HG02759 (cell line): ENCODE measurements around the gene G0S2.

ENCODE experiments used
- ATAC-seq: cut with Tn5 transposase; IDR thresholded peaks from one replicate; pipeline ENCODE4 v1.9.1; 2021; ENCODE audit warnings: mild to moderate bottlenecking, moderate library complexity; ENCODE audit not compliant: unreplicated experiment

The G0S2 gene

GRCh38 chr1:209714338-209714737 is 39.1 kb downstream of the G0S2 start:
- no peak for ATAC-seq

DNA sequence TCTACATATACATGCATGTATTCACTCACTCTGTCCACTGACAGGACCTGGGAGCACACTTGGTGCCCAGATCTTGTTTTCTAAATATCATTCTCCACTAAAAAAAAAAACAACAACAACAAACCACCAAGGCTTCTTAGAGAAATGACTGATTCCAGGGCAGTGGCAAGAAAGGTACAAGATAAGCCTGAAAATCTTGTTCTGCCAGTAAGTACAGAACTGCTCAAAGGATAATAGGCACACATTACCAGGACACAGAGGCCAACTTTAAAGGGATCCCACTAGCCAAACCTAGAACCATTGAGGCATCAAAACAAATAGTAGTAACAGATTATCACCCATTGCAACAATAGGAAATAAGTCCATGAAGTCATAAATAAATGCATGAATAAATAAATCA is 40.1 kb downstream of the G0S2 start:
- no peak for ATAC-seq

- ATAC-seq = no peak
These were observed 42.6 kb downstream of the G0S2 start for GRCh38 chr1:209717818-209718217.

DNA sequence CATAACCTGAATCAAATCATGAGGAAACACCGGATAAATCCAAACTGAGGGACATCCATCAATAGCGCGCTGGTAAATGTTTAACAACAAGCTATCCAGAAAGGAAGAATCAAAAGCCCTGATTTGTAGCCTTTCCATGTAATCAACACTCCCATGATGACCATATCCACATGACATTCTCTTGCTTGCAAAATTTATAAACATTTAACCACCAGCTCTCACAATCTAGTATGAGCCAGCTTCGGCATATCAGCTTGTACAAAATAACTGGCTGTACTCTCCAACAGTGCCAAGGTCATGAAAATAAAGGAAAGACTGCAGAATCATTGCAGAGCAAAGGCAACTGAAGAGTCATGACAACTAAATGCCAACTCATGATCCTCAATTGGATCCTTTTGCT is 45.1 kb downstream of the G0S2 start:
- ATAC-seq = no peak

DNA sequence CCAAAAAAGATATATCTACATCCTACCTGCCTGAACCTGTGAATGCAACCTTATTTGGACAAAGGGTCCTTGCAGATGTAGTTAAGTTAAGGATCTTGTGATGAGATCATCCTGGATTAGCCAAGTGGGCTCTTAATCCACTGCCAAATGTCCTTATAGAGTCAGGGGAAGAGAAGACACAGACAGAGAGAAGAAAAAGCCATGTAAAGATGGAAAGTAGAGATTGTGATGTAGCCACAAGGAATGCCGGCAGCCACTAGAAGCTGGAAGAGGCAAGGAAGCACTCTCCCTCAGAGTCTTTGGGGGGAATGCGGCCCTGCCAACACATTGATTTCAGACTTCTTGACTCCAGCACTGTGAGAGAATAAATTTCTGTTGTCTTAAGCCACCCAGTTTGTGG is 45.6 kb downstream of the G0S2 start:
- no peak for ATAC-seq

- ATAC-seq = no peak
These were observed 46.1 kb downstream of the G0S2 start for GRCh38 chr1:209721323-209721722.

DNA sequence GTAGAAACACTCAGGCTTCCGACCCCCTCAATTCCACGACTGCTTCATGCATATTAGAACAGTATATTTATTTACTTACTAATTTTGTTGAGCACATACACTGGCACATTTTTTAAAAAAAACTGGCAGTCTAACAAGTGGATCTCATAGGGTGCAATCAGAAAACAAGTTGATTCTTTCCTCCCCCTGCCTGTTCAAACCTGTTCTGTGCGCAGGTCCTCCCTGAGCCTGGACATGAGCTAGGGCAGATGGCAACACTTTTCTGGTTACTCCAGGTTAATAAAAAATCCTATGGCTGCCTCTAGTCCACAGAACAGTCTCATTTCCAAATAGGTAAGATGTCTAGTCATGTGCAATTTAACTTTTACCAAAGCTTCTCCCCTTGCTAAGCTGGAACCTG is 48.1 kb downstream of the G0S2 start:
- no peak for ATAC-seq

DNA sequence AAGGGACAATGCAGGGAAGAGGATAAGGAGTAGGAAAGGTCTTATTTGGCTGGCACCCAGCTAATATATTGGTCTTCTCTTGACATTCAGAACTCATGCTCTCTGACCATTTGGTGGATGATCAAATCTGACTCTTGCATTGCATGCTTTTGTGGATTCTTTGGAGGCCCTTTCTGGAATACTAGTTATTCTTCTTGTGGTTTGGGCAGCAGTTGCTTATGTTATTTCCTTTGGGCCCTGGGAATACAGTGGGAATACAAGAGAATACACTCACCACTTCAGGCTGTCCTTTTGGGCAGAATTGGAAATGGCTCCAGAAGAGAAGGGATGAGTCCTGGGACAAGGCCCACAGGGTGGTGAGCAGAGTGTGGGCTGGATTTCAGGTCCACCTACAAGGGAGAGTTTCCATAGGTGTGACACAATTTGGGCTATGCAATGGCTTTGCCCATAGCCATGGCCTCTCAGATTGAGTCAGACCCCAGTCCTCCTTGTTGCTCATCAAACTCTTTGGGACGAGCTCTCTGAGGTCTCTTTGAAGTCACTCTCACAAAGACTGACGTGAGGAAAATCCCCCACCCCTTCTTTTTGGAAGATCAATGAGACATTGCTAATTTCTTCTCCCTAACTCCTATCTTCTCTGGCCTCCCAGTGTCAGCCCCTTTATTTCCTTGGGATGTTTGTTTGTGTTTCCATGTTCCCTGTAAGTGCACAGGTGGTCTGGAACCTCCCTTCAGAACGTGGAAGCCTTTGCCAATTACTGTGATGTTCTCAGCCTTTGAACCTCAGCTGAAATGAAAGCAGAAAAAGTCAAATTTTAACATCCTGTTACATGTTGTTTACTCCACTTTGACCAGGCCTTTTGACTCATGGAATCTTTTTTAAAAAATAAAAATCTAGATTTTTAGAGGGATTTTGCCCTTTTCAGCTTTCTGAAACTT is 48.8 kb downstream of the G0S2 start:
- no peak for ATAC-seq
